ENCODE data around the gene FOXF1.

FOXF1 gene

DNA sequence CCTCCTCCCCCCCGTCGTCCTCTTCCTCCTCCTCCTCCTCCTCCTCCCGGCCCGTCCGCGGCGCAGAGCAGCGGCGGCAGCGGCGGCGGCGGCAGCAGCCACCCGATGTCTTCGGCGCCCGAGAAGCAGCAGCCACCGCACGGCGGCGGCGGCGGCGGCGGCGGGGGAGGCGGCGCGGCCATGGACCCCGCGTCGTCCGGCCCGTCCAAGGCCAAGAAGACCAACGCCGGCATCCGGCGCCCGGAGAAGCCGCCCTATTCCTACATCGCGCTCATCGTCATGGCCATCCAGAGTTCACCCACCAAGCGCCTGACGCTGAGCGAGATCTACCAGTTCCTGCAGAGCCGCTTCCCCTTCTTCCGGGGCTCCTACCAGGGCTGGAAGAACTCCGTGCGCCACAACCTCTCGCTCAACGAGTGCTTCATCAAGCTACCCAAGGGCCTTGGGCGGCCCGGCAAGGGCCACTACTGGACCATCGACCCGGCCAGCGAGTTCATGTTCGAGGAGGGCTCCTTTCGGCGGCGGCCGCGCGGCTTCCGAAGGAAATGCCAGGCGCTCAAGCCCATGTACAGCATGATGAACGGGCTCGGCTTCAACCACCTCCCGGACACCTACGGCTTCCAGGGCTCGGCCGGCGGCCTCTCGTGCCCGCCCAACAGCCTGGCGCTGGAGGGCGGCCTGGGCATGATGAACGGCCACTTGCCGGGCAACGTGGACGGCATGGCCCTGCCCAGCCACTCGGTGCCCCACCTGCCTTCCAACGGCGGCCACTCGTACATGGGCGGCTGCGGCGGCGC, at the start of gene FOXF1:
Gene FOXF1 (plus strand): TSS at position 63 of the 797 bp plus-strand sequence. CDS start 43 bp downstream, at position 106.
- no peaks in the 10 kb centered on the region for H3K9me3 Mint-ChIP-seq
- no peaks in the 10 kb centered on the region for H3K36me3 Mint-ChIP-seq

DNA sequence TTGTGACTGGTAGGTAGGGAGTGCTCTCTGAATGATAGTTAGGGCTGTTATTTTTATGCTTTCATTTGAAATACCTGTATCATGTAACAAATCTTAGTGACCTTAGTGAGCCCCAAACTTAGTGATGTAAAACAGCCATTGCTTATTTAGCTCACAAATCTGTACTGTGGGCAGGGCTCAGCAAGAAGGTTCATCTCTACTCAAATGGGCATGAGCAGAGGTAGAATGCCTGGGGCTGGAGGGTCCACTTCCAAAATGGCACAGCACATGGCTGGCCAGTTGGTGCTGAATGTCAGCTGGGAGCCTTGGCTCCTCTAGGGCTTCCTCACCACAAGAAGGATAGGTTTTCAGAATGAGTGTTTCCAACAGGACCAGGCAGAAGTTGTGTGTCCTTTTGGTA, 49.3 kb upstream of the FOXF1 start:
- DNase-seq (ENCODE audit: low spot score in 2 of 2) (no peak), ATAC-seq (ENCODE audit: low read depth) (no peak)
- peaks cover 4% of the 10 kb centered on the region for H3K4me1 Mint-ChIP-seq
- H3K36me3 Mint-ChIP-seq, result no peaks in the 10 kb centered on the region
- H3K9me3 Mint-ChIP-seq, result peaks cover 11% of the 10 kb centered on the region
- peaks cover 21% of the 10 kb centered on the region for H3K27me3 Mint-ChIP-seq
- no peak overlapping the region for H3K27ac Mint-ChIP-seq
- H3K4me3 Mint-ChIP-seq, result no peak overlapping the region

More for the DNA sequence above, at the start of gene FOXF1:
- Mint-ChIP-seq H3K27ac (peak within 1 kb of the TSS; percentile 76), H3K4me3 (peak within 1 kb of the TSS; percentile 85), H3K27me3 (peaks cover 35% of the 10 kb centered on the region), H3K4me1 (peaks cover 22% of the 10 kb centered on the region)
- ATAC-seq (ENCODE audit: low read depth) (no peak), DNase-seq (ENCODE audit: low spot score in 2 of 2) (no peak)

DNA sequence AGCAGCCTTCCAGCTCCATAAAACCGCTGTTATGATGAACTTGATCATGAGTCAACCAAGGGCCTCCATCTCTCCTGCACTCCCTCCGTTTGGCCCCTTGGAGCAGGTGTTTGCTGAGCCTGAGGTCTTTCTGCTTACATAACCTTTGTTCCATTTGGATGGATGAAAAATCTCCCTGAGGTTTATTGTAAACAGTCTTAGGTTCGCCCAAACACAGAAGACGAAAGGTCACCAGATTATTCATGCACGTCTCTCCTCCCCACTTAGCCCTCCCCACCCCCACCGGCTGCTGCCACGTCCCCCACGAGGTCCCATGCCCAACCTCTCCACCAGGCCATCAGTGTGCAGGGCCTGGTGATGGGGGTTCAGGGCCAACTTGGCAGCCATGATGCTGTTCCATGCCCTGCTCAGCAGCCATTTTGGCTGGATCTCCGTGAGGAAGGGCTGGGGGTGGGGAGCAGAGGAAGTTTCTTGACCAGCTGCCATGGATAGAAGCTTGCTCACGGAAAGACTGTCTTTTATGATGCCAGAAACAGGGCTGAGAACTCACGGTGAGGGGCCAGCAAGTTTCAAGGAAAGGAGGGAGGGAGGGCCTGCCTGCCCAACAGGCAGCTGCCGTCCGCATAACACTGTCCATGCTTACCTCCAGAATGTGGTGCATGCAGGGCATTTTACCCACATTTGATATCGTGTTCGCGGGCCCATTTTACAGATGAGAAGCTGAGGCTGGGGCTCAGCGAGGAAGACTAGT, 47.8 kb upstream of the FOXF1 start:
- Mint-ChIP-seq H3K4me3 (no peak overlapping the region), H3K9me3 (peaks cover 11% of the 10 kb centered on the region), H3K36me3 (no peaks in the 10 kb centered on the region), H3K4me1 (peaks cover 4% of the 10 kb centered on the region), H3K27me3 (peaks cover 16% of the 10 kb centered on the region), H3K27ac (no peak overlapping the region)
- no peak for DNase-seq (ENCODE audit: low spot score in 2 of 2)
- ATAC-seq (ENCODE audit: low read depth), result no peak

DNA sequence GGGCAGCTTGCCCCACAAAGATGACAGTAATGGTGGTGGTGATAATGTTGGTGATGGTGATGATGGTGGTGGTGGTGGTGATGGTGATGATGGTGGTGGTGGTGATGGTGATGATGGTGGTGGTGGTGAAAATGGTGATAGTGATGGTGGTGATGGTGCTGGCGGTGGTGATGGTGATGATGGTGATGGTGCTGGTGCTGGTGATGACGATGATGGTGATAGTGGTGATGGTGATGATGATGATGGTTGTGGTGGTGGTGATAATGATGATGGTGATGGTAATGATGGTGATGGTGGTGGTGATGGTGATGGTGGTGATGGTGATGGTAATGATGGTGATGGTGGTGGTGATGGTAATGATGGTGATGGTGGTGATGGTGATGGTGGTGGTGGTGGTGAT, 46.3 kb upstream of the FOXF1 start:
- H3K4me1 Mint-ChIP-seq, result peaks cover 4% of the 10 kb centered on the region
- peaks cover 11% of the 10 kb centered on the region for H3K9me3 Mint-ChIP-seq
- H3K4me3 Mint-ChIP-seq, result no peak overlapping the region
- H3K36me3 Mint-ChIP-seq, result no peaks in the 10 kb centered on the region
- DNase-seq (ENCODE audit: low spot score in 2 of 2), result no peak
- no peak overlapping the region for H3K27ac Mint-ChIP-seq
- ATAC-seq (ENCODE audit: low read depth), result no peak
- H3K27me3 Mint-ChIP-seq, result peaks cover 8% of the 10 kb centered on the region

DNA sequence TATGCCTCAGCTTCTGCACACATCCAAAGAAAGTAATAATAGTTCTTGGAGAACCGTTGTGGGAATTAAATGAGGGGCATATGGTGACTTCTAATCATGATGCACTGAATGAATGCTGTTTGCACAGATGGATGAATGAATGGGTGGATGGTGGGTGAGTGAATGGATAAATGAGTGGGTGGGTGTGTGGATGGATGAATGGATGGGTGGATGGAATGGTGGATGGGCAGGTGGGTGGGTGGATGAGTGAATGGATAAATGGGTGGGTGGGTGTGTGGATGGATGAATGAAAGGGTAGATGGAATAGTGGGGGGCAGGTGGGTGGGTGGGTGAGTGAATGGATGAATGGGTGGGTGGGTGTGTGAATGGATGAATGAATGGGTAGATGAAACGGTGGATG, 44.9 kb upstream of the FOXF1 start:
- no peak for ATAC-seq (ENCODE audit: low read depth)

DNA sequence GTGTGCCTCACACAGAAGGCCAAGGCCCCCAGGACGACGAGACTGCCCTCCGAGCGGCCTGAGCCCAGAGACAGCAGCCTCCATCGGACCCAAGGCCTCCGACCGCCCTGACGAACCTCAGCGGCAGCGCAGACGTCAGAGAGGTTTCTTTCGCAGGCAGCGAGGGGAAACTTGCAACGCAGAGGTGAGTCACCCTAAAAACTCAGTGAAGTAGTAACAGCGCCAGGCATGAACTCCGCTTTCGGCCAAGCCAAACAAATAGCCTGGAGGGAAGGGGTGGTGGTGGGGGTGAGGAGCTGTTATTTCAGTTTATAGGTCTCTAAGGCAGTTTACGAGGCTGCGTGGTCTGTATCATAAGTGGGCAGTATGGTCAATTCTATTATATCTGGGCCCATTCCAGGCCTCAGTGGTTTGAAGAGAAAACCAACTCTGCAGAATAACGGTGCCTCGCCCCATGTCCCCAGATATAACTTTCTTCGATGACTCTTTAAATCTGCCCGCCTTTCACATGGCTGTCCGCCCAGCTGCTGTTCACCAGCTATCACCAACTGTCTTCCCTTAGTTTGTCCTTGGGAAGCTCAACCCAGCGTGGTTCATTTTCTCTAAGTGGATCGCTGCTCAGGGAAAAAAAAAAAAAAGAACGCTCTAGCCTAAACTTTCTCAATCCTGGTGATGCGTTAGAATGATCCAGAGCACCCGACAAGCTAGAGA, 43.5 kb upstream of the FOXF1 start:
- Mint-ChIP-seq H3K27me3 (peaks cover 5% of the 10 kb centered on the region), H3K36me3 (no peaks in the 10 kb centered on the region), H3K4me3 (no peak overlapping the region), H3K9me3 (peaks cover 9% of the 10 kb centered on the region), H3K27ac (no peak overlapping the region), H3K4me1 (peaks cover 4% of the 10 kb centered on the region)
- no peak for ATAC-seq (ENCODE audit: low read depth)
- DNase-seq (ENCODE audit: low spot score in 2 of 2), result no peak

More for the DNA sequence above, 44.9 kb upstream of the FOXF1 start:
- no peak for DNase-seq (ENCODE audit: low spot score in 2 of 2)
- H3K27me3 Mint-ChIP-seq, result peaks cover 5% of the 10 kb centered on the region
- H3K9me3 Mint-ChIP-seq, result peaks cover 11% of the 10 kb centered on the region
- peaks cover 4% of the 10 kb centered on the region for H3K4me1 Mint-ChIP-seq
- H3K4me3 Mint-ChIP-seq, result no peak overlapping the region
- no peaks in the 10 kb centered on the region for H3K36me3 Mint-ChIP-seq
- no peak overlapping the region for H3K27ac Mint-ChIP-seq

DNA sequence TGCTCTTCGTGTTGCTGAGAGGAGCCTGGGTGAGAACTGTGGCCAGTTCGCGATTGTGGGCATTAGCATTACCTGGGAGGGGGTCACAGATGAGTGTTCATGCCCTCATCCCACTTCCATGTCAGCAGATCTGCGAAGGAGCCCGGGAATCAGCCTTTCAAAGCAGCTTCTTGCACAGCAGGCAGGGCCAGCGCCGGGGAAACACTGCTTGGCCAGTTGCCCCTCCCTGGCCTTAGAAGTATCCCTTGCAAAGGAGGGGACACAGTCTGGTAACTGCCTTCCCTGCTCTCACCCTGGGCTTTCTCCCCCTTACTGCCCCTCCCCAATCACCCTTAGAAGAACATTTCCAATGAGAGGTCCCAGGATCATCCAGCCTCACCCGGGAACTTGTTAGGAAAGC, 42.8 kb upstream of the FOXF1 start:
- peaks cover 12% of the 10 kb centered on the region for H3K9me3 Mint-ChIP-seq
- no peak for ATAC-seq (ENCODE audit: low read depth)
- DNase-seq (ENCODE audit: low spot score in 2 of 2), result no peak
- H3K27ac Mint-ChIP-seq, result no peak overlapping the region
- H3K4me3 Mint-ChIP-seq, result no peak overlapping the region
- H3K36me3 Mint-ChIP-seq, result no peaks in the 10 kb centered on the region
- H3K27me3 Mint-ChIP-seq, result peaks cover 5% of the 10 kb centered on the region
- peaks cover 4% of the 10 kb centered on the region for H3K4me1 Mint-ChIP-seq

DNA sequence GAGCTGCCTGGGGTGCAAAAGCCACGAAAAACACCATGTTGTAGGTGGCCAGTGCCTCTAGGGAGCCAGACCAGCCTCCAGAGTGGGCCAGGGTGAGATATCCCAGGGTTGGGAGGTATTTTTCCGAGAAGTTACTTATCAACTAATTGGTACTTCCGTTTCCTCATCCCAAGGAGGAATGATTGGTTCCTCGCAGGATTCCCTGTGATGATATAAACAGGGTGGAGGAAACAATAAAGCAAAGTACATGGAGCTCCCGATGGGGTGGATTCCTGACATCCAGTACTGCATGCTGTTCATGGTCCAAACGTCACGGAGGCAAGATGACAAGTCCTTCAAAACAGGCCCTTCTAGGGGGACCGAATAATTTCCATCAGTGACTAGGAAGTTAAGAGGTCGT, 39.4 kb upstream of the FOXF1 start:
- ATAC-seq (ENCODE audit: low read depth), result no peak
- Mint-ChIP-seq H3K4me1 (no peaks in the 10 kb centered on the region), H3K27me3 (peaks cover 8% of the 10 kb centered on the region), H3K27ac (no peak overlapping the region), H3K9me3 (peaks cover 3% of the 10 kb centered on the region), H3K4me3 (no peak overlapping the region), H3K36me3 (no peaks in the 10 kb centered on the region)
- DNase-seq (ENCODE audit: low spot score in 2 of 2), result no peak

DNA sequence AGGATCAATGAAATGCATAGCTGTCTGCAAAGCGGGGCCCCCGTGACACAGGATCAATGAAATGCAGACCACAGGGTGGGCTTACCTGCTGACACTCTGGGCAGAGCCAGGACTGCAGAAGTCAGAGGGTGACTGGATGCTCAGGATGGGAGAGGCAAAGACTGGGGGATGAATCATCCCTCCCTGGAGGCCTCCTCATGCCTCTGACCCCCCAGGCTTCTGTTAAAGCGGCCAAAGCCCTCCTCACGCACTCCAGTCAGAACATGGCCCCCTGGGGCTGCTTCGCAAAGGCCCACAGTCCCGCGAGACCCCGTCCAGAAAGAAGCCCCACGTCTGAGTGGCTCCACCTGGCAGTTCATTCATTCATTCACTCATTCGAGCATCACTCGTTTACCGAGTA, 38.4 kb upstream of the FOXF1 start:
- ATAC-seq (ENCODE audit: low read depth), result no peak
- H3K4me1 Mint-ChIP-seq, result no peaks in the 10 kb centered on the region
- peaks cover 3% of the 10 kb centered on the region for H3K9me3 Mint-ChIP-seq
- peaks cover 8% of the 10 kb centered on the region for H3K27me3 Mint-ChIP-seq
- no peak overlapping the region for H3K27ac Mint-ChIP-seq
- DNase-seq (ENCODE audit: low spot score in 2 of 2), result no peak
- H3K4me3 Mint-ChIP-seq, result no peak overlapping the region
- no peaks in the 10 kb centered on the region for H3K36me3 Mint-ChIP-seq

DNA sequence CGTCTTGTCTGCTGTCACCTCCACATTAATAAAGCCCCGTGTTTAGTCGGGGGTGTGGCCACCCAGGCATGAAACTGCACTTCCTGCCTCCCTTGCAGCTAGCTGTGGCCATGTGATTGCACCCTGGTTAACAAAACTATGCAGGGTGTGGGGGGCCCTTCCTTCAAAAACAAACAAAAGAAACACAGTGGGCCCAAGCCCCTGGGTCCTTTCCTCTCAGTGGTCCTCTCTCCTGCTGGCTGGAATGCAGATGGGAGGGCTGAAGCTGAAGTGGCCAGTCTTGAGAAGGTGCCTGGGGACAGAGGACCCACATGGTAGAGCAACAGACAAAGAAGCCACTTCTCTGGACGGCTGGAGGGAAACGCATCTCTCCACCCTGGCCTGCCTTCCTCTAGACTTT, 38.0 kb upstream of the FOXF1 start:
- Mint-ChIP-seq H3K27me3 (peaks cover 10% of the 10 kb centered on the region), H3K36me3 (no peaks in the 10 kb centered on the region), H3K27ac (no peak overlapping the region), H3K9me3 (peaks cover 3% of the 10 kb centered on the region), H3K4me1 (no peaks in the 10 kb centered on the region), H3K4me3 (no peak overlapping the region)
- no peak for ATAC-seq (ENCODE audit: low read depth)
- DNase-seq (ENCODE audit: low spot score in 2 of 2), result no peak

DNA sequence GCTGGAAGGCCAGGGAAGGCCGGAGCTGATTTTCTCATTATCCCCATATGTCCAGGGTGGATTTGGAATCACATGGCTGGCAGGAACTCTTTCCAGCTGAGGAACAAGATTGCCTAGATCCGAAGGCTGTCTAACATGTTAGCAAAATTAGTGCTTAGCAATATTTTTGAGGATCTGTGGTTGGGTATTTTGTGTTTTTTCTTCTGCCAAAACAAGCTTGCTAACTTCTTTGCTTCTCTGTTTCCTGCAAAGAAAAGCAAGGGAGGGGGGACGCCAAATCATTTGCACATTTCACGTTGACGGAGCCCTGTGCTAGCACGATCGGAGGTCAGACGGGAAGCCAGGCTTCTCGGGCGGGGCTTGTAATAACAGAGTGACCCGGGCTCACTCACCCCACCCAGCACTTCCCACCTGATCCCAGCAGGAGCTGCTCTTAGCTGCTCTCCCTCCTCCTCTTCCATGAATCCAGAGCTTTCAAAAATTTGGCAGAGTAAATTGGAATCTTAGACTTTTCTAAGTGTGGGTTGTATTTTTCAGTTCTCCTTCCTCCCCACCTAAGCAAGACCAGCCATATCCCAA, 33.3 kb upstream of the FOXF1 start:
- Mint-ChIP-seq H3K27me3 (peaks cover 18% of the 10 kb centered on the region), H3K27ac (no peak overlapping the region)

DNA sequence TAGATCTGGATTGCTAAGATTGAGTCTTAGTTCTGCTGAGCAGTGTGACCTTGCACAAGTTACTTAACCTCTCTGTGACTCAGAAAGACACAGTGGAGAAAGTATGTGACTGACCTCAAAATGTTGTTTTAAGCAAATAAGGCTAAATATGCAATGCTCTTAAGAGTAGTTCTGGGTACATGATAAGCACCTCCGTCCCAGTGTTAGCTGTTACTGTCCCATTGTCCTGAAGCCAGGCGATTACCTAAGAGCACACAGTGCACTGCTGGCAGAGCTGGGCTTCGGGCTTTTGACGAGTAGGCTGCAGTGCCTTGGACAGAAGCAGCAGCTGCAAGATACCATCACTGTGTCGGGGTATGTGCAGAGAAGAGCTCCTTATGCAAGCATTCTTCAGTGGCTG, 32.7 kb upstream of the FOXF1 start:
- Mint-ChIP-seq H3K9me3 (no peaks in the 10 kb centered on the region), H3K4me1 (no peaks in the 10 kb centered on the region), H3K27me3 (peaks cover 19% of the 10 kb centered on the region), H3K27ac (no peak overlapping the region), H3K36me3 (no peaks in the 10 kb centered on the region), H3K4me3 (no peak overlapping the region)
- no peak for ATAC-seq (ENCODE audit: low read depth)
- no peak for DNase-seq (ENCODE audit: low spot score in 2 of 2)

More for the DNA sequence above, 33.3 kb upstream of the FOXF1 start:
- Mint-ChIP-seq H3K4me1 (no peaks in the 10 kb centered on the region), H3K4me3 (no peak overlapping the region), H3K9me3 (peaks cover 3% of the 10 kb centered on the region), H3K36me3 (no peaks in the 10 kb centered on the region)
- DNase-seq (ENCODE audit: low spot score in 2 of 2) (no peak), ATAC-seq (ENCODE audit: low read depth) (no peak)

DNA sequence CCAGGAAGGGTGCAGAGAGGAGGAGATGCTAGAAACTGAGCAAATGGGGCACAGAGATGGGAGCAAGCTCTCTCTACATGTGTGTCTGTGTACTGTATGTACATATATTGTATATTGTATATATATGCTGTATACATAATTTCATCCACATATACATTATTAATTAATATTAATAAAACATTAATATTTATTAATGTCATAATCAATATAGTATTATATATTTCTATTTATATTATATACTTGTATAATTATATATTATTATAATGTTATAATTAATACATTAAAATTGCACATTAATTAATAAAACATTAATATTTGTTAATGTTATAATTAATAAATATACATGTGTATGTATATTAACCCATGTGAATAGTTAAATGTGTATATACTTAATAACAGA, 31.5 kb upstream of the FOXF1 start:
- Mint-ChIP-seq H3K9me3 (peaks cover 5% of the 10 kb centered on the region), H3K36me3 (no peaks in the 10 kb centered on the region), H3K4me1 (no peaks in the 10 kb centered on the region), H3K27ac (no peak overlapping the region), H3K27me3 (peaks cover 23% of the 10 kb centered on the region), H3K4me3 (no peak overlapping the region)
- DNase-seq (ENCODE audit: low spot score in 2 of 2) (no peak), ATAC-seq (ENCODE audit: low read depth) (no peak)

DNA sequence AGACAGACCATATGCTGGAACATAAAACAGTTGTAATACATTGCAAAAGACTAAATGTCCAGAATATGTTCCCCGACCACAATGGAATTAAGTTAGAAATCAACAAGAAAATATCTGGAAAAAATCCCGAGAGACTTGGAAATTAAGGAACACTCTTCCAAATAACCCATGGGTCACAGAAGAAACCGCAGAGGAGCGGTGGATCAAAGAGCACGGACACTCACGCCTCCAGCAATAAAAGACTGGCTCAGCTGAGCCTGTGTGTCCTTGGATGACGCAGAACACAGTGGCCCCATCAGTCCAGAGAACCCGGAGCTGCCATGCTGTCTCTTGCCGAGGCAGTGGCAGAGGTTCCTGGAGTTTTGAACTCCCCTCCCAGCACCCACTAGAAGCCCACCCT, 30.9 kb upstream of the FOXF1 start:
- Mint-ChIP-seq H3K4me1 (no peaks in the 10 kb centered on the region), H3K27me3 (peaks cover 24% of the 10 kb centered on the region), H3K27ac (no peak overlapping the region), H3K36me3 (no peaks in the 10 kb centered on the region), H3K4me3 (no peak overlapping the region), H3K9me3 (peaks cover 9% of the 10 kb centered on the region)
- no peak for DNase-seq (ENCODE audit: low spot score in 2 of 2)
- no peak for ATAC-seq (ENCODE audit: low read depth)
